DMS53 treated with DMSO at 0.1 percent for 48 hours (cell line): ENCODE measurements around the gene TYW1B.
A peak's percentile ranks its signal among the peaks of the same experiment; 100 is the strongest.
"Not testable (repeated sequence)": the region's sequence is repeated elsewhere in the genome, so short reads cannot be mapped to it uniquely, and the experiment has no call there.

ENCODE experiments used
- DNase-seq: peaks from one replicate; lab custom pipeline; 2025; ENCODE audit not compliant: unreplicated experiment; lab: John Stamatoyannopoulos, UW

The TYW1B gene

DNA sequence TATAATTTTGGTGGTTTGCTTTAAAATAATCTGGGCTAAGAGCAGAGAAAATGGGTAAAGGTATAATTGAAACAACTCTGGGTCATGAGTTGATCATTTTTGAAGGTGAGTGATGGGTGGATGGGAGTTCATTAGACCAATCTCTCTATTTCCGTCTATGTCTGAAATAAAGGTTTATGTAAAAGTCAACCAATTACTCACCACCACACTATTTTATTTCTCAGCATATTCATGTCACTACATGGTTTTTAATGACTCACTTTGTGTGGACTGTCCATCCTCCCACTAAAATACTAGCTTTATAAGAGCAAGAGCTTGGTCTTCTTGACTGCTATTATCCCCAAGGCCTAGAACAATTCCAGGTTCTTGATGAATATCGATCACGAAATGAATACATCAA lies 199.6 kb downstream of the TYW1B start:
- DNase-seq, result not testable (repeated sequence)

DNA sequence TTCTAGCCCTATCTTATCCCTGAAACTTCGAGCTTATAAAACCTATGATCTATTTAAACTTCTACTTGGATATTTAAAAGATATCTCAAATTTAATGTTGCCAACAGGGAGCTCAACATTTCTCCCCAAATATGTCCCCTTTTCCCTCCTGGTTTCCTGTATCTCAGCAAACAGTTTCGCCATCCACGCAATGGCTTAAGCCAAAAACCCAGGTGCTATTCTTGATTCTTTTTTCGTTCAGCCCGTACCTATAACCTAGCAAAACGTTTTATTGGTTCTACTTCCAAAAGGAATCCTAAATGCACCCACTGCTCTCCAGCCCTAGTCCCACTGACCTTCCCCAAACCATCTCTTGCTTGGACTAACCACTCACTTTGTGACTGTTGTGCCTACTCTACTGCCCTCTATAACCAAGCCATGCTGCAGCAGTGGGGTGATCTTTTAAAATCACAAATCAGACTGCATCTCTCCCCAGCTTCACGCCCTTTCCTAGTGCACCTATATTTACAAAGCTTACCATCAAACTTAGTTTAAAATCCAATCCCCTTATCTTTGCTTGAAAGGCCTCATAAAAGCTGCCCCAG lies 201.5 kb downstream of the TYW1B start:
- not testable (repeated sequence) for DNase-seq

DNA sequence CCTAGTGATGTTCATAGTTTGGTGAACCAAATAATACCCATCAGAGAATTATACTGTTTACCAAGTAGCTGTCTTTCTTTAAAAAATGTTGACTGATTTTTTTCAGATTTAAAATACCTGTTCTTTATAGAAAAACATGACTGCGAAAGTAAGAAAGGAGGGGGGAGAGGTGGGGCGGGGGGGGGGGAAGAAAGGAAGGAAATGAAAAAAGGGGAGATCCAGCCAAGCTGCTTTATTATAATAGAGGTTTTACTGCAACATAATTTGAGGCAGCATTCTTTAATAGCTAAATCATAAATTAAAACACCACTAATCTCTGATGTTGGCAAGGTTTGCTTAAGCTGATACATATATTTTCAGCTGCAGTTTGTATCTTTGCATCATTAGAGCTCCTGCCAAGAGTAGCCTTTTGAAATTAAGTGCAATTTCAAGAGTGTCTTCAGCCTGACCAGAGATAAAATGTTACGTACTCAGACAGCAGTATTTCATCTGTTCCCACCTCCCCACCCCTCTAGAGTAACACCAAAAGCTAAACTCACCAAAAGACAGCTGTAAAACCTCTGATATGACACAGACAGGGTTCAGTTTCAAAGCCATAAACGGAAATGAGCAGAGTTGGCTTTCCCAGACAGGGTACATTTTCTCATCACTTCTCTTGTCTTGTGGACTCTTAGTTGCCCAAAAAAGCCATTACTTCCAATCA lies 202.1 kb downstream of the TYW1B start:
- DNase-seq, result not testable (repeated sequence)

DNA sequence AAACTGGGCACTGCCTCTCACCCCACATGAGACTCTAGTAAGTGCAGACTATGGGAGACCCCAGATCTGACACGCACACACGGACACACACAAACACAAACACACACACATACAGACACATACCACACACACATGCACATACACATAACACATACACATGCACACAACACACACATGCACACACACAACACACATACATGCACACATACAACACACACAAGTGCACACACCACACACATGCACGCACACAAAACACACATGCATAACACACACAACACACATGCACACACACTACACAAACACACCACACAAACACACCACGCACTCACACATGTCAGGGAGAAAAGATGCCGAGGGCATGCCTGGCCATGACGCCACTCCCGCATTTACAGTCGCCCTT lies 205.5 kb downstream of the TYW1B start:
- DNase-seq, result no peak

DNA sequence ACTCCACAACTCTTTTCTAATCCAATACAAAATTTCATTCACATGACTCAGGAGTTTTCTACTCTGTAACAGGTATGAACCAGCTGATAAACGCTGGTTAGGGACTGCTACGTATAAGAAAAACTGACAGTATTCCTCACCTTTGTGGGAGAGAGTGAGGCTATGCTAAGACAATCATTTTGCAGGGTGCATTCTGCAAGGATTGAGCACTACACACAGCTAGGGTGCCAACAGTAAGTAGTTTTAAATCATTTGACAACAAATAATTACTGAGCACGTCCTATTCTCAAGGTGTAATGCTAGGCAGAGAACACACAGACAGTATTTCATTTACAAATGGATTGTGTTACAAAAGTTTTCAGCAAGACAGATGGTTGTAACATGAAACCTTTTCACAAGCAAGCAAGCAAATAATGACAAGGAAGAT lies 206.2 kb downstream of the TYW1B start:
- DNase-seq, result peak; percentile 18

DNA sequence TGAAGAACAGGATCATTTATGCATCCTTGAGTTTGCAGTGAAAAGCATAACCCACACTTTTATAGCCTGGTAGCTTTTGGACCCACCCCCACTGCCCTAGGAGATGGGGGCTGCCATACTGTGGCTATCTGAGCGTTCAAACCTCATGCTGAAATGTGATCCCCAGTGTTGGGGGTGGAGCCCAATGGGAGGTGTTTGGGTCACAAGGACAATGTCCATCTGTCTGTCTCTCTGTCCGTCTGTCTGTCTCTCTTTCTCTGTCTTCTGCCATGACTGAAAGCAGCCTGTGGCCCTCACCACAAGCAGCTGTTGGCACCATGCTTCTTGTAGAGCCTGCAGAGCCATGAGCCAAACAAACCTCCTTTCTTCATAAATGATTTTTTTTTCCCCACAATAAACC lies 207.1 kb downstream of the TYW1B start:
- not testable (repeated sequence) for DNase-seq

DNA sequence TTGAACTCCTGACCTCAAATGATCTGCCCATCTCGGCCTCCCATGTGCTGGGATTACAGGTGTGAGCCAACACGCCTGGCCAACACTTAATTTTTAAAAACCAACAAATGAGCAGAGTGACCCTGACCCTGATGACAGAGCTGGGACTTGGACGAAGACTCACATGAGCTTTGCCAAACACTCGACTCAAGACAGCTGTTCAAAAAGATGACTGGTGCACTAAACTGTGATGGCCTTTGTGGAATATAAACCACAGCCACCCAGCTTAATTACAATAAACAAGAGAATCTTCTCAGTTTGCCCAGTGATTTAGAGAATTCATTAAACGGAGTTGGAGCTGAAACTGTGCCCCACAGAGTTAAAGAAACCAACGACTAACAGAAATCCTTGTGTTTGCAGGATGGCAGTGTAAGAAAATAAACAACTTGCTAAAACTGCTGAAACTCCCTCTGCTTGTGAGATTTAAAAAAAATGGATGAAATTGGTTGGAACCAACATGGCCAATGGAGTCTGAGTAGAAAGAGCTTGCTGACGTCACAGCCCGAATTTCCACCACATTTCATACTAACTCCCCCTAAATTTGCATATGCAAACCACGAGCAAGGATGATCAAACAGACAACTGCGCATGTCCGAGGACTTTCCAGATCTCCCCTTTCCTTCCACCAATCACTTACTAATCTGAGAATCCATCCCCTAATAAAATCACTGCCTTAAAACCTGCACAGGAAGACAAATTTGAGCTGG lies 209.4 kb downstream of the TYW1B start:
- DNase-seq, result not testable (repeated sequence)

DNA sequence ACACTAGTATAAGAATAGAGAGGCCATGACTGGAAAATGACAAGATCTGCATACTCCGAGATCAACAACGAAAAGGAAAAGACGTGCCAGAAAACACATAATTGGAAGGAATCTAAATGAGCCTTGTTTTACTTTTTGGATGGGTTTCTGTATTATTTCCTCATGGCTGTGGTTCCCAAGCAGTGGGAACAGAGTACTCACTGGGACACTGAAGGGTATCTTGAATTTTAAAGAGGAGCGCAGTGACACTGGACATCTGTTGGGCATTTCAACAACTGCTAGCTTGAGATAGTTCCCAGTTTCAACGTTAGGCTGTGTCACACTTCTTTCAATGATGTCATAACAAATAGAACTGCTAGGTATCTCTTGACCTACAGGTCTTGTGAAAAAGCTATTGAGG lies 218.2 kb downstream of the TYW1B start:
- not testable (repeated sequence) for DNase-seq

DNA sequence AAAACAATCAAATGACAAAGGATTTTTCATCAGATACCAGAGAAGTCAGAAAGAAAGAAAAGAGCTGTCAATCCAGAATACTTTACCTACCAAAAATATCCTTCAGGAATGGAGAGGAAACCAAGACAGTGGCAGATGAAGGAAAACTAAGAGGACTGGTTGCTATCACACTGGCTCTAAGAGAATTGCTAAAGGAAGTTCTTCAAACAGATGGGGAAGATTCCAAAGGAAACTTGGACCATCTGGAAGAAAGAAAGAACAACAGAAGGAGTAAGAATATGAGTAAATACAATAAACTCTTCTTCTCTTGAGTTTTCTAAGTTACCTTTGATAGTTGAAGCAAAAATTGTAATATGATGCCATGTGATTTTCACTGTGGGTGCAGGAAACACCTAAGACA lies 220.0 kb downstream of the TYW1B start:
- not testable (repeated sequence) for DNase-seq

DNA sequence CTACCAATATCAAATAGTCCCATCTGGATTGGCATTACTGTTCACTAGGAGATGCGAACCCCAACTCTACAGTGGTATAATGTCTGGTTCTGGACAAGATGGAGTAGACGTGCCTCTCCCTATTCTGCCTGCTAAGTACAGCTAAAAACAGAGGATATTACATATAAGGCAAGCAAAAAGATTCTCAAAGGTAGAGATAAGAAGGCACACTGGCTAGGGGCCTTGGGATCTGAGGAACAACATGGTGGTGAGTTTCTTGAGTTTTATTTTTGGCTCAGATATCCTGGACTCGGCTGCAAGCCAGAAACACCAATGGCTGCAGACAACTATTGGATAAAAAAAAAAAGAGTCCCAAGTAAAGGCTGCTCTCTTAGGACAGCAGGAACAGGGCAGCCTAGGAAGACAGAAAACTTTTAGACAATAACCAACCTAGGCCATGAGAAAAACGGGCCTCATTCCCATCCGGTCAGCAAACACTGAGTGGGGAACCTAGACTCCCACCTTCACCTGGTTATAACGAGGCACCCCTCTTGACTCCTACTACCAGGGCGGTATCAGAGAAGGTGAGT lies 222.1 kb downstream of the TYW1B start:
- DNase-seq, result not testable (repeated sequence)

DNA sequence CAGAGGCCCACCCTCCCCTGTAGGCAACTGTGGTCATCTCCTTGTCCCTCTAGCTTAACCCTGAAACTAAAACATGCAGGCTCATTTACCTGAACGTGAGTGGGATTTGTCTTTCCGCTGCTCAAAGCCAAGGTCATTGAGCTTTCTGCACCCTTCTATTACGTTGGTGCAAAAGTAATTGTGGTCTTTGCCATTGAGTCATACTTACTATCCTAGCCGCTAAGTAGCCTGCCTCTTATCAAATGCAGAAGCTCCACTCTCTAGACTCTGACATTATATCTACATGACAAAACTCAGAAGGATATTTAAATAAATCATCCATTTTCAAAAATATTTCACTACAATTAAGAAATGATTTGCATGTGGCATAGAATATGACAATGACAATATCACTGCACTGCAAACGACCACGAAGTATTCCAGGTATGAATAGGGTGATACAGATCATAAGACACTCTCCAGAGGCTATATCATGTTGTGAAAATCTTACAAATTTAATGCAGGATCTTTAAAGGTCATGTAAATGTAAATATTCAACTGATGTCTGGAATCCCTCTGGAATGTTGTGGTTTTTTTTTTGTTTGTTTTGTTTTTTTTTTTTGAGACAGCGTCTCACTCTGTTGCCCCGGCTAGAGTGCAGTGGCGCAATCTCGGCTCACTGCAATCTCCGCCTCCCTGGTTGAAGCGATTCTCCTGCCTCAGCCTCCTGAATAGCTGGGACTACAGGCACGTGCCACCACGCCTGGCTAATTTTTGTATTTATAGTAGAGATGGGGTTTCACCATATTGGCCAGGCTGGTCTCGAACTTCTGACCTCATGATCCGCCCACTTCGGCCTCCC lies 223.0 kb downstream of the TYW1B start:
- not testable (repeated sequence) for DNase-seq

DNA sequence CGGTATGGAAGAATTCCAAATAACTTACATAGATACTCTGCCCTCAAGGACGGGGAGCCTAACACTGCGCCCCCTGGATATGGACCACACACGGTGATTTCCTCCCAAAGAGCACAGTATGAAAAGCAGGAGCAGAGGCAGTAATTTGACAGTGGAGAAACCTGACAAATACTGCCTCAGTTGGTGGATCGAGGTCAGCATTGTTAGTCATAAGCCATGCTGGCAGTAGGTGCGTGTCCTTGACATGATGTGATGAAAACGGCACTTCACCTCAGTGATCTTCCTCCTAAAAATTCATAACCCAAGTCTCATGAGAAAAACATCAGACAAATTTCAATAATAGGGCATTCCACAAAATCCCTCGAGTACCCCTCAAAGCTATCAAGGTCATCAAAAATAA lies 224.5 kb downstream of the TYW1B start:
- DNase-seq, result not testable (repeated sequence)

DNA sequence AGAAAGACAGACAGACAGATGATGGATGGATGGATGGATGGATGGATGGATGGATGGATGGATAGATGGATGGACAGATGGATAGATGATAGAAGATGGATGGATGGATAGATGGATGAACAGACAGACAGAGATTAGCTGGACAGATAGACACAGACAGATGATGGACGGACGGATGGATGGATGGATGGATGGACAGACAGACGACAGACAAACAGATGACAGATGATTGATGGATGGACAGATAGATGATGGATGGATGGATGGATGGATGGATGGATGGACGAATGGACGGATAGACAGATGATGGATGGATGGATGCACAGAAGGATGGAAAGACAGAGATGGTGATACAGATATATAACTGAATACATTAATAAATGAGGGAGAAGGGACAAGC lies 224.9 kb downstream of the TYW1B start:
- no peak for DNase-seq

DNA sequence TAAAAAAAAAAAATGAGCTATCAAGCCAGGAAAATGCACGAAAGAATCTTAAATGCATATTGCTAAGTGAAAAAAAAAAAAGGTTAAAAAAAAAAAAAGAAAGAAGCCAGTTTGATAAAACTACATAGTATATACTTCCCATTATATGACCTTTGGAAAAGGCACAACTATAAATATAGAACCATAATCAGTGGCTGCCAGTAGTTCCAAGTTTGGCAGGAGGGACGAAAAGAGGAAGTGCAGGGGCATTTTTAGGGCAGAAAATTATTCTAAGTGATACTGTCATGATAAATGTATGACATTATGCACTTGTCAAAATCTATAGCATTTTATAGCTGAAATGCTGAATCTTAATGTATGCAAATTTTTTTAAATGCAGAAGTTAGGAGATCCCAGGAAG lies 226.3 kb downstream of the TYW1B start:
- DNase-seq, result not testable (repeated sequence)

DNA sequence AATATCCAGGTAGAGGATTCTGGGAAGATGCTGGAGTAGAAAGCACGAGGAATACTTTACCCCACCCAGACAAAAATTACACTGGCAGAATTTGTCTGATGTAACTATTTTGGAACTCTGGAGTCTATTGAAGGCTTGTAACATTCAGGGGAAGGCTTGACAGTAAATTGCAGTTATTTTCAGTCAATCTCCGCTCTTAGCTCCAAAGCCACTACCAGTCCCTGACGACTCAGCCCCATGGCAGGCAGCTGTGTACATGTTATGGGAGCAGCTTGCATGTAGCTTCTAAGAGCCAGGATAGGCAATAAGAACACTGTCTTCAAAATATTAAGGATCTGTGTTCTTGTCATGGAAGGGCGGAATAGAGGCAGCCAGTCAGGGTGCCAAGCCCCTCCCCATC lies 238.0 kb downstream of the TYW1B start:
- not testable (repeated sequence) for DNase-seq

DNA sequence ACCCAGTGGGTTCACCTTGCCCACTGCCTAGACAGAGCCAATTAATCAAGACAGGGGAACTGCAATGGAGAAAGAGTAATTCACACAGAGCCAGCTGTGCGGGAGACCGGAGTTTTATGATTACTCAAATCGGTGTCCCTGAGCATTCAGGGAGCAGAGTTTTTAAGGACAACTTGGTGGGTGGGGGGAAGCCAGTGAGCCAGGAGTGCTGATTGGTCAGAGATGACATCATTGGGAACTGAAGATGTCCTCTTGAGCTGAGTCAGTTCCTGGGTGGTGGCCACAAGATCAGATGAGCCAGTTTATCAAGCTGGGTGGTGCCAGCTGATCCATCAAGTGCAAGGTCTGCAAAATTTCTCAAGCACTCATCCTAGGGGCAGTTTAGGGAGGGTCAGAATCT lies 240.7 kb downstream of the TYW1B start:
- DNase-seq, result not testable (repeated sequence)

DNA sequence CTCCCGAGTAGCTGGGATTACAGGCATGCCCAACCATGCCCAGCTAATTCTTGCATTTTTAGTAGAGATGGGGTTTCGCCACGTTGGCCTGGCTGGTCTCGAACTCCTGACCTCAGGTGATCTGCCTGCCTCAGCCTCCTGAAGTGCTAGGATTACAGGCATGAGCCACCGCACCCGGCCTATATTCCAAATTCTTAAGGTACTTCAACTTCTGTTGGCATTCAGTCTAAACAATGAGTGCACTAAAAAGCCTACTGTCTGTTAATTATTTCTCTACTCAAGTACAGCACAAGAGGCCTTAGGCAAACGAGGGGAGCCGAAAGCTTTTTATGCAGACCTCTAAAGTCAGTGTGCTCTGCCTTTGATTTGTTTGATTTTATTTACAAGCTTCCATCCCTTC lies 243.4 kb downstream of the TYW1B start:
- DNase-seq, result not testable (repeated sequence)

DNA sequence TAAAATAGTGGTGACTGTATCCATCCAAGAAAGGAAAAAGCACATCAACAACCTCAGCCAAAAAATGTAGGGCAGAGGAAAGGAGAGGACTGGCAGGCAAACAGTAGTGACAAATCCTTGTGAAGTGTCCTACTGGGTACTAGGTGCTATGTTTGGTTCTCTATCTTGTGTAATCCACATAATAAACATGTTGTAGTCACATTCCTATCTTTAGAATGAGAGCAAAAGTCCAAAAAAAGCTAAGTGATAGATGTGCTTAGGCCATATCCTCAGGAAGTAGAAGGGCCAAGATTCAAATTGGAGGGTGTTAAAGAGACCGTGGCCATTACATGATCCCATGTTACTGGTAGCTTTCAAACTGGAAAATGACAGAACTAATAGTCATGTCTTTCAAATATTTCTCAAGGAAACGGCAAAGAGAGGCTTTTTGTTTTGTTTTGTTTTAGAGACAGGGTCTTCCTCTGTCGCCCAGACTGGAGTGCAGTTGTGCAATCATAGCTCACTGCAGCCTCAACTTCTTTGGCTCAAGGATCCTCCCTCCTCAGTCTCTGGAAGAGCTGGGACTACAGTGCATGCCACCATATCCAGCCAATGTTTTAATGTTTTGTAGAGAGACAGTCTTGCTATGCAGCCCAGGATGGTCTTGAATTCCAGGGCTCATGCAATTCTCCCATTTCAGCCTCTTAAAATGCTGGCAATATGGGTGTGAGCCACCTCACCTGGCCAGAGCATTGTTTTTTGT lies 244.2 kb downstream of the TYW1B start:
- not testable (repeated sequence) for DNase-seq

DNA sequence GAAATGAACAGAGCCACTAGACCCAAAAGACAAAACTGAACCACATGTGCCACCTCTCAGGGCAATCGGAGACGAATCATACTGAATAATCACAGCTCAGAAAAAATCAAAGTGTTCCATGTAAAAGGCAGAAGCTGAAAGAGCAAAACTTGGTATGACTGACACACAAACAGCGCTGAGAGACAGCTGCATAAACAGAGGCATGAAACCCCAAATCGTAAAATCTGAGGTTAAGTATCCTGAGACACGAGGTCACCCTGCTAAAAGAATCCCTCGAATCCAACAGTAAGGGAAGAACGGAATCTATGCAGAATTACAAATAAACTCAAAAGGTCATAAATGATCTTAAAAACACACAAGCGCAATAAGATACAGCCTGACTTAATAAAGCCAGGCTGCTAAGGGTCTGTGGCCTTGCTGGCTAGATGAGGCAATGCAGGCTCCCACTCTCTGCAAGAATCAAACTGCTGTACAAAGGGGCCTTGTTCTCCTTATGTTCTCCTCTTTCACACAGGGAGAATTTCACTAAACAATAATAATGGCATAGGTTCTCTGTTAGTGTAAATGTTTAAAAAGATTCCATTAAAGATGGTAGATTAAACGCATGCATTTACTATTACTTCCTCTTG lies 247.7 kb downstream of the TYW1B start:
- DNase-seq, result not testable (repeated sequence)

DNA sequence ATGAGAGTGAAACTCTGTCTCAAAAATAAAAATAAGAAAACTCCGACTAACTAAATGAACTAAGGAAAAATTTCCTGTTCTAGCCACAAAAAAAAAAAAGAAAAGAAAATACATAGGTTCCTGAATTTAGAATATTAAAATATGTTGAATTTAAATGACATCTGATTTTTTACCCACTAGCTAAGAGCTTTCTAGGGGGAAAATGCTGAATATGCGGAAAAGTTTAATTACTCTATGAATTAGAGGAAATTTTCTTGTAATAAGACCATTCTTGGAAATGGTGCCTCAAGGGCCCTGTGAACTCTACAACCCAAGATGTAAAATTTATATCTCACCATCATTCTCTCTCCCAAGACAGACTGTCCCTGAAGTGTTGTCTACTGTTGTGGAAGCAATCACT lies 250.9 kb downstream of the TYW1B start:
- no peak for DNase-seq
